ENCODE results near the gene ASPDH. TPM values are rescaled to one million over a fixed set of nuclear protein-coding genes. Genes with fewer than 3 reads are reported as not detected.

The ASPDH gene
- total and polyA plus RNA-seq, 2 of the 13 experiments (the other 11 are each of a cell fraction or from before 2014, with no cell fraction given): 2.2 to 3.3 TPM

GRCh38 chr19:50493171-50493570 is 20.5 kb downstream of the ASPDH start:
- no peaks in the 10 kb centered on the region for H3K36me3 ChIP-seq (replicated peaks in 1 of 2; ENCODE audit: control insufficient read depth in 1 of 2, insufficient read depth in 2 of 2, low read length in 2 of 2)
- DNase-seq (ENCODE audit: low spot score) (no peak), FAIRE-seq (no peak), ATAC-seq (no peak)
- no peak overlapping the region for H3K4me2 ChIP-seq (ENCODE audit: low read depth, low read length)
- H3K79me2 ChIP-seq (ENCODE audit: insufficient read depth, low read length): no peaks in the 10 kb centered on the region
- WGBS (ENCODE audit: low lambda C conversion rate): 19% methylated on average over 6 of the region's 8 CpGs
- POLR2A ChIA-PET: no interaction called here
- H3K9me3 ChIP-seq (ENCODE audit: low read length): no peaks in the 10 kb centered on the region
- H3K27me3 ChIP-seq (ENCODE audit: control insufficient read depth in 1 of 2, insufficient read depth in 2 of 2, low read length in 2 of 2): peaks cover 6 to 30% of the 10 kb centered on the region in 2 experiments; a peak in 4 of 5 replicates
- H3K9ac ChIP-seq (ENCODE audit: insufficient read depth, low read depth, low read length): no peak overlapping the region
- CTCF ChIA-PET (ENCODE audit: low intra/inter-chr PET ratio, low total read pairs): no interaction called here
- intact Hi-C loops (cut with micrococcal nuclease; ENCODE audit: unreplicated experiment): no loop called here
- H3K27ac ChIP-seq (ENCODE audit: extremely low read length, insufficient read depth, low read length): no peak overlapping the region
- H2AFZ ChIP-seq (ENCODE audit: low read length): no peak overlapping the region
- peaks cover 11% of the 10 kb centered on the region for H3K4me1 ChIP-seq (ENCODE audit: insufficient read depth, low read length)
- no peak overlapping the region for H3K4me3 ChIP-seq (replicated peaks in 1 of 3; ENCODE audit: insufficient read depth in 1 of 3, low read depth in 2 of 3, low read length in 3 of 3)
- no peaks in the 10 kb centered on the region for H4K20me1 ChIP-seq (ENCODE audit: insufficient read depth, low read length)
- in situ Hi-C loops (cut with HindIII; ENCODE audit: extremely low pct_ligation_motif_present, low pct_unique_long_range_greater_than_20kb): no loop called here
- BruUV-seq (replicated peaks): no TSS peak
- no peak for TF ChIP-seq SRSF1 (optimal IDR thresholded peaks at IDR 0.05; ENCODE audit: low read depth, low read length)
- TF ChIP-seq ISX (CRISPR knock-in tag; conservative IDR thresholded peaks at IDR 0.05): no peak
- no peak for TF ChIP-seq TCF12 (IDR thresholded peaks at IDR 0.05)
- TF ChIP-seq TCF12 (CRISPR knock-in tag; IDR thresholded peaks at IDR 0.05): no peak
- no peak for TF ChIP-seq ZNF749 (CRISPR knock-in tag; IDR thresholded peaks at IDR 0.05; ENCODE audit: borderline replicate concordance)
- TF ChIP-seq ZBTB33 (CRISPR knock-in tag; IDR thresholded peaks at IDR 0.05): no peak
- no peak for TF ChIP-seq HOXA9 (CRISPR knock-in tag; IDR thresholded peaks at IDR 0.05; ENCODE audit: borderline replicate concordance)
- TF ChIP-seq MLX (CRISPR knock-in tag; IDR thresholded peaks at IDR 0.05): no peak
- TF ChIP-seq ELK4 (CRISPR knock-in tag; IDR thresholded peaks at IDR 0.05; ENCODE audit: borderline replicate concordance): no peak
- no peak for TF ChIP-seq JUN (CRISPR knock-in tag; IDR thresholded peaks at IDR 0.05)
- TF ChIP-seq ZNF782 (CRISPR knock-in tag; IDR thresholded peaks at IDR 0.05; ENCODE audit: borderline replicate concordance): no peak
- TF ChIP-seq AKNA (CRISPR knock-in tag; IDR thresholded peaks at IDR 0.05; ENCODE audit: borderline replicate concordance): no peak
- no peak for TF ChIP-seq THAP11 (CRISPR knock-in tag; IDR thresholded peaks at IDR 0.05)
- no peak for TF ChIP-seq MLLT10 (CRISPR knock-in tag; IDR thresholded peaks at IDR 0.05)
- no peak for TF ChIP-seq KLF16 (CRISPR knock-in tag; IDR thresholded peaks at IDR 0.05)
